Activated CD4-positive, alpha-beta T cell treated with anti-CD3 and anti-CD28 coated beads, Interleukin-2, amount 50 U/mL, for 24 hours (primary cell): ENCODE data around the gene CACNA1H.
"Not testable (repeated sequence)": the region's sequence is repeated elsewhere in the genome, so short reads cannot be mapped to it uniquely, and the experiment has no call there.

ENCODE experiments used
- DNase-seq, 2 donors: peaks; one replicate each; pipeline ENCODE4 v3.0.0-alpha.2; 2020; ENCODE audit warnings: low read depth in 1 of 2, low spot score in 1 of 2

Gene CACNA1H

DNA sequence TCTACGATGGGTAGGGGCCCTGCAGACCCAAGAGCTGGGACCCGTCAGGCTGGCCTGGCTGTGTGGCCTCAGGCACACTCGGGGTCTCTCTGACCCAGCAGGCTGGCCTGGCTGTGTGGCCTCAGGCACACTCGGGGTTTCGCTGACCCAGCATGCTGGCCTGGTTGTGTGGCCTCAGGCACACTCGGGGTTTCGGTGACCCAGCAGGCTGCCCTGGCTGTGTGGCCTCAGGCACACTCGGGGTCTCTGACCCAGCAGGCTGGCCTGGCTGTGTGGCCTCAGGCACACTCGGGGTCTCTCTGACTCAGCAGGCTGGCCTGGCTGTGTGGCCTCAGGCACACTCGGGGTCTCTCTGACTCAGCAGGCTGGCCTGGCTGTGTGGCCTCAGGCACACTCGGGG lies 37.9 kb downstream of the CACNA1H start:
- DNase-seq = not testable (repeated sequence)

DNA sequence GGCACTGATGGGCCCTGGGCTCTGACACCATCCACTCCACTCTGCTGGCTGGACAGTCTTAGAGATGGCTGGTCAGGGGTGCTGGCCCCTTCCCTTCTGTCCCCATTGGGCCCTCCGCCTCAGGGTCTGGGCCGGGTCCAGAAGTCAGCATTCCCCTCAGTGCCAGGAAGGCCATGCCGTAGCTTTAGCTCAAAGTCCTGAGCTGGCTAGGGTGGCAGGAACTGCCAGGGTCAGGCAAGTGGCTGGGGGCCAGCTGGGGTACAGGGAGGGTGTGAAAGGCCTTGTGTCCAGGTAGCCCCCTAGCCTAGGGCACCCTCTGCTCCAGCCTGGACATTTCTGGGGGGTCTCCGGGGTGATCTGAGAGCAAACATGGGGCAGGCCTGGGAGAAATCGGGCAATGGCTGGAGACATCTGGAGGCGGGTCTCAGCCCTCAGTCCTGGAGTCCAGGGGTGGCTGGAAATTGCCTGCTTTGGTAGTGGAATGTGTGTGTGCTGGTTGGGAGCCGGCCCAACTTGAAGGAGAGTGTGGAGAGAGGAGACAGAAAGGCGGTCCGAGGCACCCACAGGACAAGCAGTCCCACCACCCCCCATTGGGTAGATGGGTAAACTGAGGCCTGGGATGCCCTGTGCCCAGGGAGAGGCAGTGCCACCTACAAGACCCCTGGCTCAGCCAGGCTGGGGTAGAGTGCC lies 39.6 kb downstream of the CACNA1H start:
- DNase-seq = no peak

DNA sequence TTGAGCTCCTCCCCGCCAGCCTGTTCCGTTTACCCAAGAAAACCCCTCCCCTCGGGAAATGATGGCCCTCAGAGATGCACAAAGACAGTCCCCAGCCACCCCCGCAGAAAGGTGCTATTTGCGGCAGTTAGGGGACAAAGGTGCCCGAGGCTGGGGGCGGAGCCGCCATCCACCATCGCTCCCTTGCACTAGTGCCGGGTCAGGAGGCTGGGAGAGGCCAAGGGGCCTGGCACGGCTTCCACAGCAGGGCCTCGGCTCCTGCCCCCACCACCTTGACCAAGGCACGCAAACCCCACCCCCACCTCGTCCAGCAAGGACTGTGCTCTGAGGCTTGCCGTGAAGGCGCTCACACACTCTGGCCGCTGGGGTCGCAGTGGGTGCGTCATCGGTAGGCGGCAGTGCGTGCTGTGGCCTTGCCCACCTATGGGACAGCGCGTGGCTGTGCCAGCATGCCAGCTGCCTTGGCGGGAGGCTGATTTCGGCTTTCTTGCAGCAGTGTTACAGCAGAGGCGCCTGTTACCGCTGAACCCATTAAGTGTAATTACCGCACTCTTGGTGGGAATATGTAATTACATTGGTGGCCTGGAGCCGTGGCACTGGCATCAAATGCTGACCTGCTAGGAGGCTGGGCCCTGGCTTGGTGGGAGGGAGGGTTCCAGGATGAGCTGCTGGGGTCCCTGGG lies 40.4 kb downstream of the CACNA1H start:
- no peak for DNase-seq

DNA sequence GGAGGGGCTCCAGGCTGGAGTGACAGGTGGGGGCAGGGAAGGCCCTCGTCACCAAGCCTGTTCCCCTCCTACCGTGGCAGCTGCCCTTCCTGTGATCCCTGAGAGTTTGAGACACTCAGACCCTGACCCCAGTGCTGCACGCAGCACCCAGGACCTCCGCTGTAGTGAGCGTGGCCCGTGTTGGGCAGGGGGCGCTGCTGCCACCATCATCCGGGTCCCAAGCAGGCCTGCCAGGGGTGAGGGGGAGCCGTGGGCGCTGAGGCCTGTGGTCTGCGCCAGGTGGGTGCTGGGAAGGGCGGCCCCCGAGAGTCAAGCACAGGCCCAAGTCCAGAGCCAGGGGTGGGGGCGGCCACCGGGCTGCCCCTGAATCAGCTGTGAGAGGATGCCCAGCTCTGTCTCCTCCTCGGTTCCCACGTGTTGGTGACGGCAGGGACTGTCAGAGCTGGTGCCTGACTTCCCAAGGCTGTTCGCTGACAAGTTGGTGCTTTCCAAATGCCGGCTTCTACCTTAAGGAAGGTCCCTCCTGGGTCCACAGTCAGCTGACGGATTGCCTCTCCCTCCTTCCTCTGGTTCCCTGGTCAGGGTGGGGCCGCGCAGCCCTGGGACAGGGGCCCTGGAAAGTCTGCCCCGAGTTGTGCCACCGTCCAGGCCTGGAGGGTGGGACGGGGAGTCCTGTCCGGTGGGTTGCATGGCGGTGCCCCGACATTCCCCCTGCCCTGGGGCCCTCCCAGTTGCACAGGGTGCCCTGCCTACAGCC lies 41.1 kb downstream of the CACNA1H start:
- DNase-seq = no peak

DNA sequence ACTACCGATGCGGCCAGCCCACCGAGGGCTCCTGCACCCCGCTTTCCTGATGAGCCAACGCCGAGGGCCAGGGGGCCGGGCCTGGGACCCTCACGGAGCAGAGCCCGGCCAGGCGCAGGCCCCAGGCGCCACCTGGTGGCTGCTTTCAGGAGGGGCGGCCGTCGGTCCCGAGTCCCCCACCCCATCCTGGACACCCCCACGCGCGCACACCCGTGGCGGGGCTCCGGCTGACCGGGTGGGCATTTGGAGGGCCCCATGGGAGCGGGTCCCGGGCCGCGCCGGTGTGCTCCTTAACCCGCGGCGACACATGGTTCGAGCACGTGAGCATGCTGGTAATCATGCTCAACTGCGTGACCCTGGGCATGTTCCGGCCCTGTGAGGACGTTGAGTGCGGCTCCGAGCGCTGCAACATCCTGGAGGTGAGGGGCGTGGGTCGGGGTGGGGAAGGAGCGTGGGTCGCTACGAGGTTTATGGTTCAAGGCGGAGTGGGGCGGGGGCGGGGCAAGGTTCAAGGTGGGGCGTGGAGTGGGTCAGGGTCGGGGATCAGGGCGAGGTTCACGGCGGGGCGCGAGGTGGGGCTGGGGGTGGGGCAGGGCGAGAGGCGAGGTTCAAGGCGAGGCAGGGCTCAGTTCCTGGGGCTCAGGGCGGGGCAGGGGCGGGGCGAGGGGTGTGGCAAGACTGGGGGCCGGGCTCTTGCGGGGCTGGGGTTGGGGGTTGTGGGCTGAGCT lies 41.9 kb downstream of the CACNA1H start:
- no peak for DNase-seq

DNA sequence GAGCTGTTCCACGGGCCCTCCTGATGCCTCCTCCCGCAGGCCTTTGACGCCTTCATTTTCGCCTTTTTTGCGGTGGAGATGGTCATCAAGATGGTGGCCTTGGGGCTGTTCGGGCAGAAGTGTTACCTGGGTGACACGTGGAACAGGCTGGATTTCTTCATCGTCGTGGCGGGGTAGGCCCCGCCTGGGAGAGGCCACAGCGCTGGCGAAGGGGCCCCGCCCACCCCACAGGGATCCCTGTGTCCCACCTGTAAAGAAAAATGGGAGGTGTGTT lies 42.4 kb downstream of the CACNA1H start:
- no peak for DNase-seq

DNA sequence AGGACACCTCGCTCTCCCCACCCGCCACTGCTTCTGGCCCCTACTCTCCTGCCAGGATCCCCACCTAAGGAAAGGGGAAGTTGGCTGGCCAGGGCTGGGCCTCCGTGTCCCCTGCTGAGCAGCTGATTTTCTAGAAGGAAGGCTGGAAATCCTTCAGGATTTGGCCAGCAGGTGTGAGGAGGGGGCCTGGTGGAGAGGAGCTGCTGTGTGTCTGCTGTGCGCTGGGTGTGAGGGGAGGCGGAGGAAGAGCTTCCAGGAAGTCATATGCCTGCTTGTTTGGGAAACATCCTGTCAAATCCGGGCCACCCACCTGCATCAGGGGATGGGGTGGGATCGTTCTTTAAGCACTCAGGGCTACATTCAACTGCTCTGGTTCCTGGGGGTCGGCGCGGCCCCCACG lies 43.6 kb downstream of the CACNA1H start:
- no peak for DNase-seq

DNA sequence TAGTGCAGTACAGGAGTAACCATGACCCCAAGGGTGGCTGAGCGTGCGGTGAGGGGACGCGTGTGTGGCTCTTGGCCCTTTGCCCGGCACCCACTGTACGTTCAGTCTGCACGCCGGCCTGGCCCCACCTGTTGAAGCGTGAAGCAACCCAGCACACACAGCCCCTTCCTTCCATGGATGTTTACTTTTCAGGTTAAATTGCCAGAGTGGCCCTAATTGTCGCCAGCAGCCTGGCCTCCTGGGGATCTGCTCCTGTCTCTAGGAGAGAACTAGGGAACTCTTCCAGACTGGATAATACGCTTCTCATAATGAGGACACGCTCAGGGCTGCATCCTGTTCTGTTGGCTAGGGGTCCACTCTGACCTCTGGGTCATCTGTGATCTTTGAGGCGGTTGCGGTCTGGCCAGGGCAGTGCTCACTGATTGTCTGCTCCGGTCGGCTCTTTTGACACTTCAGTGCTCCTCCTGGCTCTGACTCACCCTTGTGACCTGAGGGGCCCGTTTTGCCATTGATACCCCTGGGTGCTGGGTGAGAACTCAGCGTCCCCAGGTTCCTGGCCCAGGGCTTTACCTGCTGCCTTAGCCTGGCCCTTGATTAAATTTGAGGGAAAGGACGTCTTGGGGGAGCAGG lies 44.4 kb downstream of the CACNA1H start:
- DNase-seq = no peak

DNA sequence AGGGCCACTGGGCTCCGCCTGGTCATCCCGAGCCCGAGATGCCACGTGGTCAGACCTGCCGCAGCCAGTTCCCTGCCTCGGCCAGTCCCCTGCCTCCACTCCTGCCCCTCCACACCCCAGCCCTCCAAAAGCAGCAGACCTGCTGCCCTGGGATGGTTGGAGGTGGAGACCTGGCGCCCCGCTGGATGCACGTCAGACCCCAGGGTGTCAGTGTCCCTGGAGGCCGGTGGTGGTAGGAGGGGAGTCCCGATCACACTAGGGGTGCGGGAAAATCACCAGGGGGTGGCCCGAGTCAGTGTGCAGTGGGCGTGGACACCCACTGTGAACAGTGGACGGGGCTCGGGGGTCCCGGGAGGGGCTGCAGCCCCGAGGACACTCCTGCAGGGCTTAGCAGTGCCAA lies 45.3 kb downstream of the CACNA1H start:
- DNase-seq = no peak

DNA sequence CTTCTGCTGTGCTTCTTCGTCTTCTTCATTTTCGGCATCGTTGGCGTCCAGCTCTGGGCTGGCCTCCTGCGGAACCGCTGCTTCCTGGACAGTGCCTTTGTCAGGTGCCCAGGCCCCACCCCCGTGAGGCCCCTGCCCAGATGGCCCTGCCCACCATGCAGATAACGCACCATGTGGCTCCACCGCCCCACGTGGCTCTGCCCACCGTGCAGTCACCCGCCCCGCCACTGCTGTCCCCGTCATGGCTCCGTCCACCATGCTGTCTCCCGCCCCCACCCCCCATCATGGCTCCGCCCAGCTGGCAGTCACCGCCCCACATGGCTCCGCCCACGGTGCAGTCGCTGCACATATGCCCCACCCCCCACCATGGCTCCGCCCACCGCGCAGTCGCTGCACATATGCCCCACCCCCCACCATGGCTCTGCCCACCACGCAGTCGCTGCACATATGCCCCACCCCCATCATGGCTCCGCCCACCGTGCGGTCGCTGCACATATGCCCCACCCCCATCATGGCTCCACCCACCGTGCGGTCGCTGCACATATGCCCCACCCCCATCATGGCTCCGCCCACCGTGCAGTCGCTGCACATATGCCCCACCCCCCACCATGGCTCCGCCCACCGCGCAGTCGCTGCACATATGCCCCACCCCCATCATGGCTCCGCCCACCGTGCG lies 45.9 kb downstream of the CACNA1H start:
- not testable (repeated sequence) for DNase-seq

DNA sequence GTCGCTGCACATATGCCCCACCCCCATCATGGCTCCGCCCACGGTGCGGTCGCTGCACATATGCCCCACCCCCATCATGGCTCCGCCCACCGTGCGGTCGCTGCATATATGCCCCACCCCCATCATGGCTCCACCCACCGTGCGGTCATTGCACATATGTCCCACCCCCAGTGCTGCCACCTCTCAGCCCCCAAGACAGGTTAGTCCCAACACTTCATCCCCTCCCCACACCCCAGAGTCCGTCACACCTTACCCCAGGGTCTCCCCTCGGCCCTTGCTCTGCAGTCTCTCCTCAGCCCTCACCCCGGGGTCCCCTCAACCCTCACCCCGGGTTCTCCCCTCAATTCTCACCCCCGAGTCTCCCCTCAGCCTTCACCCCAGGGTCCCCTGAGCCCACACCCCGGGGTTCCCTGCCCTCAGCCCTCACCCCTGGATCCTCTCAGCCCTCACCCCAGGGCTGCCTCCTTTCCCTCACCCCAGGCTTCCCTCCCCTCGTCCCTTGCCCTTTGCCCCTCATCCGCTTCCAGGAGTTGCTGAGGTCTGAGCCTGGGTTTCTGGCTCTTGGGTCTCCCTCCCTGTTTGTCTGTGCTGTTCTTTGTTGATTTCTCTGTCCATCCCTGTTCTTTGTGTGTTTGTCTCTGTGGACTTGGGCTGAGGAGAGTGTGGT lies 46.6 kb downstream of the CACNA1H start:
- no peak for DNase-seq

DNA sequence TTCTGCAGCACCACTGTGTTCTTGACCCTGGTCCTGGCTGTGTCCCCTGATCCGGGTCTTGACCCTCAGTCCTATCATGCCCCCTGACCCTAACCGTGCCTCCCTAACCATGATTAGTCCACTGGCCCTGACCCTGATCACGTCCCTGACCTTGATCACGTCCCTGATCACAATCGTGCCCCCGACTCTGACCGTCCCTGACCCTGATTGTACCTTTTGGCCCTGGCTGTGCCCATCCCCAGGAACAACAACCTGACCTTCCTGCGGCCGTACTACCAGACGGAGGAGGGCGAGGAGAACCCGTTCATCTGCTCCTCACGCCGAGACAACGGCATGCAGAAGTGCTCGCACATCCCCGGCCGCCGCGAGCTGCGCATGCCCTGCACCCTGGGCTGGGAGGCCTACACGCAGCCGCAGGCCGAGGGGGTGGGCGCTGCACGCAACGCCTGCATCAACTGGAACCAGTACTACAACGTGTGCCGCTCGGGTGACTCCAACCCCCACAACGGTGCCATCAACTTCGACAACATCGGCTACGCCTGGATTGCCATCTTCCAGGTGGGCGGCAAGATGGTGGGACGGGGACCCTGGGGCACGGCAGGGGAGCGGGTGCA lies 47.2 kb downstream of the CACNA1H start:
- no peak for DNase-seq

DNA sequence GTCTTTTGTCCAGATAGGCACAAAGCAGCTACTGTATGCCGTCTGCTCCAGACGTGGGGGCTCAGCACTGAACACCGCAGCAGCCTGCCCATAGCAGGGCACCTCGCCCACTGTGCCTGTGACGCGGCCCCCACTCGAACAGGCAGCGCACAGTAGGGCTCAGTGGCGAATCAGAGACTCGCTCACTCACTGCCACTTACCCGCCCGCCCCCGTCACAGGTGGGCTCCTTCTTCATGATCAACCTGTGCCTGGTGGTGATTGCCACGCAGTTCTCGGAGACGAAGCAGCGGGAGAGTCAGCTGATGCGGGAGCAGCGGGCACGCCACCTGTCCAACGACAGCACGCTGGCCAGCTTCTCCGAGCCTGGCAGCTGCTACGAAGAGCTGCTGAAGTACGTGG lies 48.5 kb downstream of the CACNA1H start:
- DNase-seq = no peak

DNA sequence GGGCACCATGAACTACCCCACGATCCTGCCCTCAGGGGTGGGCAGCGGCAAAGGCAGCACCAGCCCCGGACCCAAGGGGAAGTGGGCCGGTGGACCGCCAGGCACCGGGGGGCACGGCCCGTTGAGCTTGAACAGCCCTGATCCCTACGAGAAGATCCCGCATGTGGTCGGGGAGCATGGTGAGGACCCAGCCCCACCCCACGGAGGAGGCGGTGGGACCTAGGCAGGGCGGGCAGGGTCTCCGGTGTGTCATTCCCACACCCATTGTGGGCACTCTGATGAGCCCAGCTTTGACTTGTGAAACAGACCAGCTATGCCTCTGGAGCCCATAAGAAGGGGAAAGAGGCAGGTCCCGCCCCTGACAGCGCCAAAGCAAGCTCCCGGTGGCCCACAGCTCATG lies 49.4 kb downstream of the CACNA1H start:
- no peak for DNase-seq

DNA sequence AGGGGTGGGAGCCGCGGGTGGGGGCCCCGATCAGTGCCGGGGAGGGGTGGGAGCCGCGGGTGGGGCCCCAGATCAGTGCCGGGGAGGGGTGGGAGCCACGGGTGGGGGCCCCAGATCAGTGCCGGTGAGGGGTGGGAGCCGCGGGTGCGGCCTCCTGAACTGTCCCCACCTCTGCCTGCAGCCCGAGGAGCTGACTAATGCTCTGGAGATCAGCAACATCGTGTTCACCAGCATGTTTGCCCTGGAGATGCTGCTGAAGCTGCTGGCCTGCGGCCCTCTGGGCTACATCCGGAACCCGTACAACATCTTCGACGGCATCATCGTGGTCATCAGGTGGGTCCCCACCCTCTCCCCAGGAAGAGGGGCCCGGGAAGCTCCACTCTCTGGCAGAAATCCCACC lies 52.0 kb downstream of the CACNA1H start:
- no peak for DNase-seq

DNA sequence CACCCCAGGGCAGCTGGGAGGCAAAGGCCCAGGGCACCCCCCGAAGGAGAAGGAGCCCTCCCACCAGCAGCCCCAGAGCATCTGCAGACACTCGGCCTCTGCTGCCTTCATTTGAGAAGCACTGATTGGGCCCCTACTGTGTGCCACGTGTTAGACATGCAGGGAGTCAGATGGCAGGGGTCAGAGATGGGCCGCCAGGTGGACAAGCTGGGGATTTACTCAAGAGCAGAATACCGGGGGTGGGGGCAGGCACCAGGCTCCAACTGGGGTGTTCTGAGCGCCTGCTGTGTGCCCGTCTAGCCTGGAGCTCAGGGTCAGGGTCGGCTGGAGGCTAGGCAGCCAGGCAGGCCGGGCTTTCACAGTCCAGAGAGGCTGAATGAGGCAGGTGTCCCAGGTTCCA lies 53.4 kb downstream of the CACNA1H start:
- DNase-seq = no peak

DNA sequence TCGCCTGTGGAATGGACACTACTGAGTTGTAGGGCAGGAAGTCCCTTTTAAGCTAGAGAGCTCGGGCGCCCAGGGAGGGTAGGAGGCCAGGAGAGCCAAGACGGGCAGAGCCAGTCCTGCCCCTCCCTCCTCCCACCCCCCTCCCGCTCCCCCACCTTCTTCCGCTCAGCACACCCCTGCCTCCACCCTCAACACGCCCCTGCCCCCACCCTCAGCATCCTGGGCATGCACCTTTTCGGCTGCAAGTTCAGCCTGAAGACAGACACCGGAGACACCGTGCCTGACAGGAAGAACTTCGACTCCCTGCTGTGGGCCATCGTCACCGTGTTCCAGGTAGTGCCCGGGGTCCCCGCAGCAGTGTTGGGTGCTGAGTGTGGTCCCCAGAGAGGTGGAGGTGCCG lies 53.9 kb downstream of the CACNA1H start:
- no peak for DNase-seq

DNA sequence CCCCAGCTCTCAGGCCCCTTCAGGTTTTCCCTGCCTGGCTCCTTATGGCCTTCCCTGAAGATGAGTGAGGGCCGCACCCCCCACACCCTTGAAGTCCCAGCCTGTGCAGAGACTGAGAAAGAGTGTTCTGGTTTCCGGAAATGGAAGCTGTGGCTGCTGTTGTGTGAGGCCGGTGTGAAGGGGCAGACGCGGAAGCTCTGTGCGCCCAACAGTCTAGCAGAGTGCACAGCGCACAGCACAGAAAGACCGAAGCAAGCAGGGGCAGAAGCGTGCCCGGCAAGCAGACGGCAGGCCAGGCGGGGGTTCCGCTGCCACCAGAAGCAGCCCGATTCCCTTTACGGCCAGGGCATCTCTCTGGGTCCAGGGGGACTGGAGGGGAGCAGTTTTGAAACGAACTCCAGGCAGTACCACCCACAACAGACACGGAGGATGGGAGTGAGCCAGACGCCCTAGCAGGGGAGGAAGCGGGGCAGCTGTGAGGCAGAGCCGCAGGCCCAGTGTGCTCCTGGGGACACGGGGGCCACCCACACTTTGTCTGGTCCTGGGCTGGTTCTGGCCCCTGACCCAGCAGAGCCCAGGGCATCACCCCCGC lies 55.4 kb downstream of the CACNA1H start:
- no peak for DNase-seq

DNA sequence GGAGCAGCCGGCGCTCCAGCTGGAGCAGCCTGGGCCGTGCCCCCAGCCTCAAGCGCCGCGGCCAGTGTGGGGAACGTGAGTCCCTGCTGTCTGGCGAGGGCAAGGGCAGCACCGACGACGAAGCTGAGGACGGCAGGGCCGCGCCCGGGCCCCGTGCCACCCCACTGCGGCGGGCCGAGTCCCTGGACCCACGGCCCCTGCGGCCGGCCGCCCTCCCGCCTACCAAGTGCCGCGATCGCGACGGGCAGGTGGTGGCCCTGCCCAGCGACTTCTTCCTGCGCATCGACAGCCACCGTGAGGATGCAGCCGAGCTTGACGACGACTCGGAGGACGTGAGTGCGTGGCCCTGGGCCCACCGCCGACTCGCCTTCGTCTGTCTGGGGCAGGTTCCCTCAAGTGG lies 56.2 kb downstream of the CACNA1H start:
- no peak for DNase-seq

DNA sequence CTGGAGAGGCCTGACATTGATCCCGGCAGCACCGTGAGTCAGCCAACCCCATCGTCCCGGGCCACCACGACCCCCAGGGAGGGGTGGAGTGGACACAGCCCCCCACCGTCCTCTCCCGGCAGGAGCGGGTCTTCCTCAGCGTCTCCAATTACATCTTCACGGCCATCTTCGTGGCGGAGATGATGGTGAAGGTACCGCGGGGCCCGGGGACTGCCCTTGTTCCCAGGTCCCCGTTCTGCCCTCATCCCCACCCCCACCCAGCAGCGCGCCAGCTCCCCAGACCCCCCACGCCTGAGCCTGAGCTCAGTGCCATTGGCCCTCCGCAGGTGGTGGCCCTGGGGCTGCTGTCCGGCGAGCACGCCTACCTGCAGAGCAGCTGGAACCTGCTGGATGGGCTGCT lies 57.6 kb downstream of the CACNA1H start:
- no peak for DNase-seq
